GM12801 (cell line): ENCODE measurements around the gene TMEM232.

Experiments used
- TF ChIP-seq, protein P1 (sequence below): IDR thresholded peaks from one replicate; pipeline ENCODE4 v1.5.1; 2011; ENCODE audit warnings: control low read depth; ENCODE audit not compliant: insufficient read length; ENCODE audit errors: extremely low read depth

TMEM232 gene

DNA sequence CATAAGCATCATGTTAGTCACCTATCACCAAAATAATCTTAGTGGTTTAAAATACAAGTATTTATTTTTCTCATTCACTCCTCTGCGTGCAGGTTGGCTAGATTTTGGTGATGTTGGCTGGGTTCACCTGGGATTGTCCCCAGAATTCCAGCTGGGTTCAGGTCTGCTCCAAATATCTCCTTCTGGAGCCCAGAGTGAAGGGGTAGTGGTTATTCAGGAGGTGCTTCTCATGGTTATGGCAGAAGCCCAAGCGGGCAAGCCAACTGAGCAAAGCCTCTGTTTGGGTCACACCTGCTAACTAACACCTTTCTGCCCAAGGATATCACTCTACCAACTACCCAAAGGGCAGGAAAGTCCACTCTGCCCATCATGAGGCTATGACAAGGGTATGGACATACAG lies 7.6 kb upstream of the TMEM232 start:
- TF ChIP-seq, protein P1, sequence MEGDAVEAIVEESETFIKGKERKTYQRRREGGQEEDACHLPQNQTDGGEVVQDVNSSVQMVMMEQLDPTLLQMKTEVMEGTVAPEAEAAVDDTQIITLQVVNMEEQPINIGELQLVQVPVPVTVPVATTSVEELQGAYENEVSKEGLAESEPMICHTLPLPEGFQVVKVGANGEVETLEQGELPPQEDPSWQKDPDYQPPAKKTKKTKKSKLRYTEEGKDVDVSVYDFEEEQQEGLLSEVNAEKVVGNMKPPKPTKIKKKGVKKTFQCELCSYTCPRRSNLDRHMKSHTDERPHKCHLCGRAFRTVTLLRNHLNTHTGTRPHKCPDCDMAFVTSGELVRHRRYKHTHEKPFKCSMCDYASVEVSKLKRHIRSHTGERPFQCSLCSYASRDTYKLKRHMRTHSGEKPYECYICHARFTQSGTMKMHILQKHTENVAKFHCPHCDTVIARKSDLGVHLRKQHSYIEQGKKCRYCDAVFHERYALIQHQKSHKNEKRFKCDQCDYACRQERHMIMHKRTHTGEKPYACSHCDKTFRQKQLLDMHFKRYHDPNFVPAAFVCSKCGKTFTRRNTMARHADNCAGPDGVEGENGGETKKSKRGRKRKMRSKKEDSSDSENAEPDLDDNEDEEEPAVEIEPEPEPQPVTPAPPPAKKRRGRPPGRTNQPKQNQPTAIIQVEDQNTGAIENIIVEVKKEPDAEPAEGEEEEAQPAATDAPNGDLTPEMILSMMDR: no peak

DNA sequence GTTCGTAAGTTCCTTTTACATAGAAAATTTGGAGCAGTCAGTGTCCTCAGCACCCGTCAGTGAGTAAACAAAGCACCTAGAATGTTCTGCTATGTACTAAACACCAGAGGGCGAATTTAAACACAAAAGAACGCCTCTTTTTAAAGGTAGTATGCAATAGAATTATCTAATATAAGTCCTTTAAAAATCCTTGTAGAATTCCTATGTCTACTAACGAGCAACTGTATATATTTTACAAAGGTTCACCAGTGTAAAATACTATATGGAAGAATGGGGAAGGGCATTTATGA lies 499 bp upstream of the TMEM232 start:
- TF ChIP-seq, protein P1: no peak

DNA sequence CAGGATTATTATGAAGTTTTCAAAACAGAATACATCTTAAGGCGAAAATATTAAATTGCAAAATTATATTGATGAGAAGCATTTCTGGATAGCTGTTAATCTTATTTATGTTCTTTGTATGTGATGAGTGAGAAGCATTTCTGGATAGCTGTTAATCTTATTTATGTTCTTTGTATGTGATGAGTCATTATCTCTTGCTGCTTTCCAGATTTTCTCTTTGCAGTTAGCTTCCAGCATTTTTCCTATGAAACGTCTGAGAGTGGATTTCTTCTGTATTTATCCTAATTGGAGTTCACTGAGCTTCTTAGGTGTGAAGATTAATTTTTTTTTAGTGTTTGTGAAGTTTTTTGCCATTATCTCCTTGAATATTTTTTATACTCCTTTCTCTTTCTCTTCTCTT lies 8.2 kb downstream of the TMEM232 start:
- TF ChIP-seq, protein P1: no peak

DNA sequence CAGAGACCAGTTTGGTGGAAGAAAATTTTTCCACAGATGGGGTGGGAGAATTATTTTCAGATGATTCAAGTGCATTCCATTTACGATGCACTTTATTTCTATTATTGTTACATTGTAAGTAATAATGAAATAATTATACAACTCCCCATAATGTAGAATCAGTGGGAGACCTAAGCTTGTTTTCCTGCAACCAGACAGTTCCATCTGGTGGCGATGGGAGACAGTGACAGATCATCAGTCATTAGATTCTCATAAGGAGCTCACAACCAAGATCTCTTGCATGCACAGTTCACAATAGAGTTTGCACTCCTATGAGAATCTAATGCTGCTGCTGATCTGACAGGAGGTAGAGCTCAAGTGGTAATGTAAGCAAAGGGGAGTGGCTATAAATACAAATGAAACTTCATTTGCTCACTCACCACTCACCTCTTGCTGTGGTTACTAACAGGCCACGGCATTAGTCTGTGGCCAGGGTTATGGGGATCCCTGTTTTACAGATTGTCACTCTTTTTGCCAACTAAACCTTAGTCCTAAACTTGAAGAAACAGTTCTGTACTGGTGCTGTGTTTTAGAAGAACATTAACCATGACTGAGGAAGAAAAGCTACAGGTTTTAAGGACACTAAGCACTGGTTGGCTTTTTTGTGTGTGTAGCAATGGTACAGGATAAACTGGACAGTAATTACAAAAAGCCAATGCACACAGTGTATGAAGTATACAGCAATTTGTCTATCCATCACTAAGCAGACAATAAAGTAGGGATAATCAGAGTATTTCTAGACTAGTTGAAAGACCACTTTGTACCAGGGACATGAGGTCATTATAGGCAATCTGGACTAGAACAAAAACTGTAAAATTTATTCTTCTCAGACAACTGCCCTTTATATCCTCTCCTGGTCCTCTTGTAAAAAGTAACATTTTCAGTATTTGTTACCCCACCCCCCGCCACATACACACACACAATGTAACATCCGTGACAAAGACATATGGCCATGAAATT lies 9.9 kb downstream of the TMEM232 start:
- TF ChIP-seq, protein P1: no peak

DNA sequence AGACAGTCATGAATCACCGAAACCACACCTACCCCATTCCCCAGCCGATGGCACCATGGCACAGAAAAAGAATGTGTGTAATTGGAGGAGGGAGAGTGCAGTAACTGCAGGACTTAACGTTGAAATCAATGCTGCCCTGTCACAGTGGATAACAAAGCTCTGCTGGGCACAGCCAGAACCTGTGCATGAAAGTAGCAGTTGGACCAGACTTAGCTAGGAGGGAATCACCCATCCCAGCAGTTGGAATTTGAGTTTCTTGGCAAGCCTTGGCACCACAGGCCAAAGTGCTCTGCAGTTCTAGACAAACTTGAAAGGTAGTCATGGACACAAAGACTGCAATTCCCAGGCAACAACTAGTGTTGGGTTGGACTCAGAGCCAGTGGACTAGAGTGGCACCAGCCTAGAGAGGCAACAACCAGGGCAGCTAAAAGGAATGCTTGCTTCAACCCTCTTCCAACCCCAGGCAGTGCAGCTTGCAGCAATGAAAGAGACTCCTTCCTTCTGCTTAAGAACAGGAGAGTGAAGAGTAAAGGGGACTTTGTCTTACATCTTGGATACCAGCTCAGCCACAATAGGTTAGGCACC lies 19.1 kb downstream of the TMEM232 start:
- TF ChIP-seq, protein P1: no peak

DNA sequence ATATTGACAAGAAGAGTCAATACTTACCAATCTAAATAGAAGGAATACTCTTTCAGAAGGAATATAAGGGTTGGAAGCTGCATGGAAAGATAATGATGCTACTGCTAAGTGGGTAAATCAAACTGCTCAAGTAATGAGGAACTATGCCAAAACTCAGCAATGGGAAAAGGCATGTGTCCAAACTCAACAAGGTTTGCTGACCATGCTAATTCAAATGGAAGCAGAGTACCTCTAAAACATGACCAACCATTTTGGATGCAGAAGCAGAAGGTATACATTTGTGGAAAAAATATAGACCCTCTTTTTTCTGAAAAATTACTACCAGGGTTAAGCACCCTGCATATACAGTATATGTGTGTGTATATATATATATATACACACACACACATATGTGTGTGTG lies 21.1 kb downstream of the TMEM232 start:
- TF ChIP-seq, protein P1: no peak

DNA sequence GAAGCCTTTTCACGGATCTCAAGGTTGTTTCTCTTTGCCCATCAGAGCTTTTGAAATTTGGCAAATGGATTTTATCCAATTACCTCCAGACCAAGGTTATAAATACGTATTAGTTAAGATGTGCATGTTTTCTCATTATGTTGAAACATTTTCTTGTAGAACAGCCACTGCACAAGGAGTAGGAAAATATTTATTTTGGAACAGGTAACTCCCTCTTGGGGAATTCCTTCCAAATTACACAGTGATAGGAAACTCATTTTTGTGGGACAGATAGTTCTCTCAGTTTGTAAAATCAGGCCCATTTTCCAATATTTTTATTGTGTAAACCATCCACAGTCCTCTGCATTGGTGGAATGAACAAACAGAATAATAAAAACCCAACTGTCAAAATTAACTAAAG lies 23.0 kb downstream of the TMEM232 start:
- TF ChIP-seq, protein P1: no peak
